GM10266 (cell line): ENCODE measurements around the gene AP4B1.

Source experiments
- DNase-seq: peaks from one replicate; pipeline ENCODE4 v3.0.0; 2012; ENCODE audit errors: extremely low spot score
- CTCF ChIP-seq: IDR thresholded peaks from 2 replicates; pipeline ENCODE4 v1.5.1; 2012; ENCODE audit warnings: mild to moderate bottlenecking, low read depth; ENCODE audit not compliant: control insufficient read depth, insufficient read depth; ENCODE audit errors: missing control alignments

AP4B1 gene

DNA sequence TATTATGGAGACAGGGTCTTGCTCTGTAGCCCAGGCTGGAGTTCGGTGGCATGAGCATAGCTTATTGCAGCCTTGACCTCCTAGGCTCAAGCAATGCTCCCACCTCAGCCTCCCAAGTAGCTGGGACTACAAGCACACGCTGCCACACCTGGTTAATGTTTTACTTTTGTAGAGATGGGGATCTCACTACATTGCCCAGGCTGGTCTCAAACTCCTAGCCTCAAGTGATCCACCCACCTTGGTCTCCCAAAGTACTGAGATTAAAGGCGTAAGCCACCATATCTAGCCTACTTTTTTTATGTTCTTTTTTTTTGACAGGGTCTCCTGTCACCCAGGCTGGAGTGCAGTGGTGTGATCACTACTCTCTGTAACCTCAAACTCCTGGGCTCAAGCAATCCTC is 11.3 kb downstream of the AP4B1 start:
- DNase-seq = no peak

GRCh38 chr1:113891631-113892220 is 12.9 kb downstream of the AP4B1 start:
- no peak for TF ChIP-seq CTCF
- DNase-seq = no peak

More for the DNA sequence above, 11.3 kb downstream of the AP4B1 start:
- TF ChIP-seq CTCF = no peak

DNA sequence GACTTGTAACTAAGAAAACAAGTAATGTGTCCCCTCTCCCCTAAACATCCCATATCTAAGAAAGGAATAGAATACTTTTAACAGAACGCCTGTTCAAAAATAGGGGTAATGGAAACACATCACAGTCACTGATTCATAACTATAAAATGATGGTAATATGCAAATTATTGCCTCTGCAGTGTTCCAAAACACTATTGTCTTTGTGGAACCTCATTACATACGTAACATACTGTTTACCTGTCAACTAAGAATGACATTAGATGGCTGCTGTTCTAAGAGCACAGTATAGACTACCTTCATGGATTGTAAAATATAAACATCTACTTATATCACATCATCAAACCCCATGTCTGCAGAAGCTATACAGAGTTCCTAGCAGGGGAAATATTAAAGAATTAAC is 13.8 kb downstream of the AP4B1 start:
- DNase-seq = no peak
- TF ChIP-seq CTCF = no peak

DNA sequence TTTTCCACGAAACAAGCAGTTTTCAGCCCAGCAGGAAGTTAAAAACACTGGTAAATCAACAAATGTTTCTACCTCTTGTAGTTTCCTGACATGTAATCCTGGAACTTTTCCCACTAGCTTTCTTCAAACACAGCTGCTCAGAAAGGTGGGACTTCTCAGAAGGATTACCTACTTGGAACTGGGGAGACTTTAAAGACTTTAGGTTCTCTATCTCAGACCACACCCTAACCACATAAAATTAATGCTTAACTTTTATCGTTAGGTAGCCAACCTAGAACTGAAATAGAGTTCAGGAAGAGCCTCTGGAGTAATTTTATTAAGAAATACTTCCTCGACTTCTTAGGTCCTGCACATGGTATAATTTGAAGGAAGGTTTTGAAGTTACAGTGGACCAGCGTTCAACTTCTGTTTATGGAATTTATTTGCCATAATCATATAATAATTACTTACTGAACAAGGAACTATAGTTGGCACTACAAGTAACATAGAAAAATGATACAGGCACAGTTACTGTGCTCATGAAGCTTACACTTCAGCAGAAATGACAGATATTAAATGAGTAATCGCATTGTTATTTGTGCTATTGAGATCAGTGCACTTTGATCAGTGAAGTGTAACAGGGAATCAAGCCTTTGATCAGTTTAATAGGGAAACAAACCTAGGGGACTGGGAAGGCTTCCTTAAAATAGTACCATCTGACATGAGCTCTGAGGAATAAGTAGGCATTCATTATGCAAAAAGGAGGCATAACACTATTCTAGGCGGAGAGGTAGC is 17.0 kb downstream of the AP4B1 start, which contains the start of gene BCL2L15:
BCL2L15 (minus strand) TSS at position 180 of the 774 bp plus-strand sequence. CDS start 206 bp downstream, outside the sequence.
- no peak for TF ChIP-seq CTCF
- DNase-seq = no peak

DNA sequence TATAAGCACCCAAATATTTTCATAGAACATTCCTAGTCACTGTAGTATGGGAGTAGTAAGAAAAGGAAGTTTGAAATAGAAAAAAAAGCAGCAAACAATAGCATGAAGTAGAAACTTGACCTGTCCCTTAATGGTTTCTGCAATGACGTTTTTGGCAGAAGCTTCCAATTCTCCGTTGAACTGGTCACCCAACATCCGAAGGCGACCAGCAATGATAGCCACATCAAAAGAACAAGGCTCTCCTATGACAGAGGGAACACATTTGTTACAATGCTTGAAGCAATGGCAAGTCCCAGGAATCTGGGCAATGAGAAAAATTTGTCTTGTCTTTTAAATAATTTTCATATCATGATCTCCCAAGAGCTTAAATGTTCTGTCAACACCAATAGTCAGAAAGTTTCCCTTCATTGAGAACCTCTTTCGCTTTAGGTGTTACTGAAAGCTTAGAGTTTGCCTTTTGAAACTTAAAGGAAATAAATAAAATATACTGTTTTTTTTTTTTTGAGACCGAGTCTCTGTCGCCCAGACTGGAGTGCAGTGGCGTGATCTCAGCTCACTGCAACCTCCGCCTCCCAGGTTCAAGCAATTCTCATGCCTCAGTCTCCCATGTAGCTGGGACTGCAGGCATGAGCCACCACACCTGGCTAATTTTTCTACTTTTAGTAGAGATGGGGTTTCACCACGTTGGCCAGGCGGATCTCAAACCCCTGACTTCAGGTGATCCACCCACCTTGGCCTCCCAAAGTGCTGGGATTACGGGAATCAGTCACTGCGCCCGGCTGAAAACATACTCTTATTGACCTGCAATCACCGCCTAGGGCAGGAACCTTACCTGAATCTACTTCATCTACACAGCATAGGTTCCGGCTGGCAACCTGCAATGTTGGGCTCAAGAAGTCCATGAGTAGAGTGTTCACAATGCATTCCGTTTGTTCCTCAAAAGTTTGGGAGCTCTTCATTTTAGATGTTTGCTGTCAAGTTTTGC is 17.9 kb downstream of the AP4B1 start:
- TF ChIP-seq CTCF = no peak
- no peak for DNase-seq

- no peak for DNase-seq
Observed at GRCh38 chr1:113881661-113882060, 22.9 kb downstream of the AP4B1 start.

More at GRCh38 chr1:113881661-113882060, 22.9 kb downstream of the AP4B1 start:
- no peak for TF ChIP-seq CTCF
